GM19035 (cell line): Measurements from ENCODE around the gene ARHGEF1.

ENCODE experiments used
- ATAC-seq: cut with Tn5 transposase; IDR thresholded peaks from one replicate; pipeline ENCODE4 v1.9.1; 2021; ENCODE audit not compliant: unreplicated experiment

ARHGEF1 gene

GRCh38 chr19:41947091-41947490 lies 64.1 kb downstream of the ARHGEF1 start:
- no peak for ATAC-seq

DNA sequence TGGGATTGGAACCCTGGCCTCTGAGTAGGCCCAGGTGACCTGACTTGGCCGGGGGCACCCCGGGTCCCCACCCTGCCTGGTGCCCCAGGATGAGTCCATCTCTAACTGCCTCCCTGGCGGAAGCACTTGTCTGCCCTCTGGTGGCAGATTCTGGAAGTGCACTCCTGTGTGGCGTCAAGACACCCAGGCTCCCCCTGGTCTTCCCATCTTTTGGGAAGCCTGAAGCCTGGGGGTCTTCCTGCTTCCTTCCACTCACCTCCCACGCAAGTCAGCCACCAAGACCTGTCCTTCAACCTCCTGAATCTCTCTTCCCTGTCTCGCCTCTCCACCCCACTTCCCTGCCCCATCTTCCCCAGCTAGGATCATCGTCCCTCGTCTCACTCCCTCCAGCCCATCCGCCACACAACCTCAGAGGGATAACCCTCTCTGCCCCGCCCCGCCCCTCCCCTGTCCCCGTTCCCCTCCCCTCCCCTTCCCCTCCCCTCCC lies 68.7 kb downstream of the ARHGEF1 start:
- no peak for ATAC-seq

- no peak for ATAC-seq
These were observed 72.5 kb downstream of the ARHGEF1 start for GRCh38 chr19:41955521-41955920.

DNA sequence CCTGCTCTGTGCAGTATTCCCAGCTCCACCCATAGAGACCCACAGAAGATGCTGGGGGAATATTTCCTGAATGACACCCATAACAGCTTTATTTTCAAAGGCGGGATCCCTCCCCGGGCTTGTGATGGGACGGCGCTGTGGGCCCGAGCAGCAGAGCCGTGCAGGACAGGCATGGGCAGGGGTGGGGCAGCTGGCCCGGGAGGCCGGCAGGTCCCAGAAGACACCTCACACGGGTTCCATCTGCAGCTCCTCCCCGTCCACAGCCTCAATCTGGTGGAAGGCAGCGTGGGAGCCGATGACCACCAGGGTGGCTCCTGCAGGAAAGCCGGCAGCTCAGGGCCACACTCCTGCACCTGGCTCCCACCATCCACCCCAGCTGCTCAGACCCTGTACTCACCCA lies 73.6 kb downstream of the ARHGEF1 start:
- ATAC-seq, result no peak
